Measurements from ENCODE around the gene SLC13A3.

Gene SLC13A3

DNA sequence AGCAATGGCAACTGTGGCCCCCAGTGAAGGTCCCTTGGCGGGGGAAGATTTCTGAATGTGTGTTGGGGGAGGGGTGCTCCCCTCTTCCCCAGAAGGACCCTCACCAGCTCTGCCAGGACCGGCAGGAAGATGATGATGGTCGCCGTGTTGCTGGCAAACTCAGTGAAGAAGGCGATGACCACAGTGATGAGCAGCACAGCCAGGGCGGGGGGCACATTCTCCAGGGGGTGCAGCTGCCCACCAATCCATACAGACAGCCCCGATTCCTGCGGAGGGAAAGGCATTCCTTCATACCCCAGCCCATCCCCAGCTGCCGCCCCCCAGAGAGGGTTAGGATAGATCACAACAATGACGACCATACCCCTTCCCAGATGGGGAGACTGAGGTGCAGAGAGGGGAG lies 85.1 kb downstream of the SLC13A3 start:
- Histone ChIP-seq H3K18ac (ENCODE audit: low read length) (peak overlapping the region; percentile 42), H3K79me1 (ENCODE audit: low read depth, low read length) (no peaks in the 10 kb centered on the region), H3K4me2 (ENCODE audit: insufficient read depth, low read length, poor library complexity, severe bottlenecking) (no peak overlapping the region), H3K14ac (ENCODE audit: low read length) (no peak overlapping the region), H3K27me3 (ENCODE audit: control insufficient read depth in 3 of 3, insufficient read depth in 3 of 3, low read depth in 1 of 3, low read length in 3 of 3) (peaks cover 0 to 1% (median 0%) of the 10 kb centered on the region in 3 experiments), H4K91ac (ENCODE audit: low read depth, low read length, poor library complexity) (peak overlapping the region; percentile 62), H3K9me3 (replicated peaks in 1 of 2; ENCODE audit: control insufficient read depth in 2 of 2, insufficient read depth in 1 of 2, low read depth in 1 of 2, low read length in 2 of 2) (no peaks in the 10 kb centered on the region), H2BK5ac (ENCODE audit: low read length) (no peak overlapping the region), H2BK12ac (ENCODE audit: low read length) (no peak overlapping the region), H2BK120ac (ENCODE audit: low read depth, low read length) (no peak overlapping the region), H3K36me3 (replicated peaks in 1 of 2; ENCODE audit: control insufficient read depth in 2 of 2, insufficient read depth in 2 of 2, low read length in 2 of 2) (no peaks in the 10 kb centered on the region), H3K27ac (replicated peaks; ENCODE audit: low read length) (no peak overlapping the region), H4K8ac (ENCODE audit: low read depth, low read length) (no peak overlapping the region), H3K9ac (ENCODE audit: low read depth, low read length, poor library complexity) (peak overlapping the region; percentile 46), H2AFZ (ENCODE audit: low read length) (no peak overlapping the region), H3K4me1 (ENCODE audit: control insufficient read depth in 2 of 2, insufficient read depth in 1 of 2, low read depth in 1 of 2, low read length in 2 of 2) (peaks cover 13 to 19% of the 10 kb centered on the region in 2 donors), H3K23ac (ENCODE audit: low read depth, low read length, poor library complexity) (peak overlapping the region; percentile 48), H3K4me3 (ENCODE audit: low read length in 2 of 2) (no peak overlapping the region), H2AK5ac (ENCODE audit: low read depth, low read length) (no peak overlapping the region), H2BK15ac (ENCODE audit: low read length) (peak overlapping the region; percentile 89), H3K4ac (ENCODE audit: low read length) (no peak overlapping the region)
- no peak for DNase-seq (ENCODE audit: low spot score)
- WGBS, 2 donors (ENCODE audit: extremely low coverage in 2 of 2, insufficient read length in 2 of 2, insufficient replicate concordance in 1 of 2), result no CpG with 5 or more reads among the region's 10 CpGs

DNA sequence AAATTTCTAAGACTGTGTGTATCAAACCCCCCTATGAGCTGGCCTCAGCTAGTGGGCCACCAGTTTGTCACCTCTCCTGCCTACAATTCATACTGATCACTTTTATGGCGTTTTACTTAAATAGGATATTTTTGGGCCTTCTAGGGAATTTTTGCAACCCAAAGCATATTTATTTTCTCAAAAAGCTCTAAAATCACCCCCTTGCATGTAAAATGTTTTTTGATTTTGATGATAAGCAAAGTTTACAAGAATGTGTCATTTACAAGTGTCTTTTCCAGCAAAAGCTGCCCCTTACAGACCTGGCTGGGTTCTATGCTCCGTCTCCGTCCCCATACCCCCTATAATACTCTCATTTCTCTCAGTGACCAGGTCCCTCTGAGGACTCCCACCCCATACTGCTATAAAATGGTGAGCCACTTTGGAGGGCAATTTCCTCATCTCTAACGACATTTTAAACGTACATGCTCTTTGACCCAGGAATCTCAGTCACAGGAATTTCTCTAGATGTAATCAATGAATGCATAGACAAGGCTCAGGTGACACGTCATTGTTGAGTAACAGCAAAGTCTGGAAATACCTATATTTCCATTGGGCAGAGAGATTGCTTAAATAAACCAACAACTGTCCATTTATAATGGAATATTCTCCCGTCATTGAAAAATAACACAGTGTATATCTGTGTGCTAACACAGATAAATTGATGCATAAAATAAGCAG lies 86.9 kb downstream of the SLC13A3 start:
- no peak overlapping the region for H2BK5ac ChIP-seq (ENCODE audit: low read length)
- peaks cover 0 to 1% (median 0%) of the 10 kb centered on the region in 3 experiments for H3K27me3 ChIP-seq (ENCODE audit: control insufficient read depth in 3 of 3, insufficient read depth in 3 of 3, low read depth in 1 of 3, low read length in 3 of 3)
- no peaks in the 10 kb centered on the region for H3K79me1 ChIP-seq (ENCODE audit: low read depth, low read length)
- no peak for DNase-seq (ENCODE audit: low spot score)
- no peak overlapping the region for H2AFZ ChIP-seq (ENCODE audit: low read length)
- no peak overlapping the region for H3K4me3 ChIP-seq (ENCODE audit: low read length in 2 of 2)
- H4K8ac ChIP-seq (ENCODE audit: low read depth, low read length), result no peak overlapping the region
- no peak overlapping the region for H3K4ac ChIP-seq (ENCODE audit: low read length)
- H3K14ac ChIP-seq (ENCODE audit: low read length), result no peak overlapping the region
- no peak overlapping the region for H3K23ac ChIP-seq (ENCODE audit: low read depth, low read length, poor library complexity)
- WGBS, 2 donors (ENCODE audit: extremely low coverage in 2 of 2, insufficient read length in 2 of 2, insufficient replicate concordance in 1 of 2), result no CpG with 5 or more reads among the region's 7 CpGs
- no peak overlapping the region for H3K27ac ChIP-seq (replicated peaks; ENCODE audit: low read length)
- no peak overlapping the region for H2BK15ac ChIP-seq (ENCODE audit: low read length)
- H3K18ac ChIP-seq (ENCODE audit: low read length), result no peak overlapping the region
- H3K4me2 ChIP-seq (ENCODE audit: insufficient read depth, low read length, poor library complexity, severe bottlenecking), result no peak overlapping the region
- peaks cover 13 to 19% of the 10 kb centered on the region in 2 donors for H3K4me1 ChIP-seq (ENCODE audit: control insufficient read depth in 2 of 2, insufficient read depth in 1 of 2, low read depth in 1 of 2, low read length in 2 of 2)
- no peak overlapping the region for H4K91ac ChIP-seq (ENCODE audit: low read depth, low read length, poor library complexity)
- no peaks in the 10 kb centered on the region for H3K36me3 ChIP-seq (replicated peaks in 1 of 2; ENCODE audit: control insufficient read depth in 2 of 2, insufficient read depth in 2 of 2, low read length in 2 of 2)
- H3K9ac ChIP-seq (ENCODE audit: low read depth, low read length, poor library complexity), result no peak overlapping the region
- H3K9me3 ChIP-seq (replicated peaks in 1 of 2; ENCODE audit: control insufficient read depth in 2 of 2, insufficient read depth in 1 of 2, low read depth in 1 of 2, low read length in 2 of 2), result no peaks in the 10 kb centered on the region
- H2BK12ac ChIP-seq (ENCODE audit: low read length), result no peak overlapping the region
- H2AK5ac ChIP-seq (ENCODE audit: low read depth, low read length), result no peak overlapping the region
- no peak overlapping the region for H2BK120ac ChIP-seq (ENCODE audit: low read depth, low read length)

DNA sequence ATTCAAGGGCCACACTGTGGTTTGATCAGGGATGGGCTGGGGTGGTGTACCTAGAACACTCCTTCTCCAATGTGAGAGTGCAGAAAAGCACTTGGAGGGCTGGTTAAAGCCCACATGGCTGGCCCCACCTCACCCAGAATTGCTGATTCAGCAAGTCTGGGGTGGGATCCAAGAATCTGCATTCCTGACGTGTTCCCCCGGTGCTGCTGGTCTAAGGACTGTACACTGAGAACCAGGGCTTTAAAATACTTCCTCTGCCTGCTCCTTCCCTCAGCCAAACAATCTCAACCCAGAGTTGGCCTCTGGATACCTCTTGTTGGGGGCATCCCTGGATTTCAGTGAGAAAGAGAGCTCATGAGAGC lies 87.4 kb downstream of the SLC13A3 start:
- H3K18ac ChIP-seq (ENCODE audit: low read length), result no peak overlapping the region
- H3K4me3 ChIP-seq (ENCODE audit: low read length in 2 of 2), result no peak overlapping the region
- no peak overlapping the region for H4K8ac ChIP-seq (ENCODE audit: low read depth, low read length)
- no peak overlapping the region for H3K9ac ChIP-seq (ENCODE audit: low read depth, low read length, poor library complexity)
- H3K14ac ChIP-seq (ENCODE audit: low read length), result no peak overlapping the region
- no peak overlapping the region for H4K91ac ChIP-seq (ENCODE audit: low read depth, low read length, poor library complexity)
- peaks cover 16 to 23% of the 10 kb centered on the region in 2 donors for H3K4me1 ChIP-seq (ENCODE audit: control insufficient read depth in 2 of 2, insufficient read depth in 1 of 2, low read depth in 1 of 2, low read length in 2 of 2)
- no peaks in the 10 kb centered on the region for H3K36me3 ChIP-seq (replicated peaks in 1 of 2; ENCODE audit: control insufficient read depth in 2 of 2, insufficient read depth in 2 of 2, low read length in 2 of 2)
- H3K4me2 ChIP-seq (ENCODE audit: insufficient read depth, low read length, poor library complexity, severe bottlenecking), result no peak overlapping the region
- no peak overlapping the region for H2BK15ac ChIP-seq (ENCODE audit: low read length)
- H3K27me3 ChIP-seq (ENCODE audit: control insufficient read depth in 3 of 3, insufficient read depth in 3 of 3, low read depth in 1 of 3, low read length in 3 of 3), result peaks cover 0 to 1% (median 0%) of the 10 kb centered on the region in 3 experiments
- no peak overlapping the region for H3K4ac ChIP-seq (ENCODE audit: low read length)
- peak overlapping the region; percentile 90 for H2AFZ ChIP-seq (ENCODE audit: low read length)
- WGBS, 2 donors (ENCODE audit: extremely low coverage in 2 of 2, insufficient read length in 2 of 2, insufficient replicate concordance in 1 of 2), result no CpG with 5 or more reads among the region's 2 CpGs
- H2BK5ac ChIP-seq (ENCODE audit: low read length), result no peak overlapping the region
- H2AK5ac ChIP-seq (ENCODE audit: low read depth, low read length), result no peak overlapping the region
- no peak overlapping the region for H3K23ac ChIP-seq (ENCODE audit: low read depth, low read length, poor library complexity)
- no peaks in the 10 kb centered on the region for H3K79me1 ChIP-seq (ENCODE audit: low read depth, low read length)
- no peak overlapping the region for H2BK12ac ChIP-seq (ENCODE audit: low read length)
- H2BK120ac ChIP-seq (ENCODE audit: low read depth, low read length), result no peak overlapping the region
- H3K27ac ChIP-seq (replicated peaks; ENCODE audit: low read length), result no peak overlapping the region
- DNase-seq (ENCODE audit: low spot score), result no peak
- H3K9me3 ChIP-seq (replicated peaks in 1 of 2; ENCODE audit: control insufficient read depth in 2 of 2, insufficient read depth in 1 of 2, low read depth in 1 of 2, low read length in 2 of 2), result no peaks in the 10 kb centered on the region

DNA sequence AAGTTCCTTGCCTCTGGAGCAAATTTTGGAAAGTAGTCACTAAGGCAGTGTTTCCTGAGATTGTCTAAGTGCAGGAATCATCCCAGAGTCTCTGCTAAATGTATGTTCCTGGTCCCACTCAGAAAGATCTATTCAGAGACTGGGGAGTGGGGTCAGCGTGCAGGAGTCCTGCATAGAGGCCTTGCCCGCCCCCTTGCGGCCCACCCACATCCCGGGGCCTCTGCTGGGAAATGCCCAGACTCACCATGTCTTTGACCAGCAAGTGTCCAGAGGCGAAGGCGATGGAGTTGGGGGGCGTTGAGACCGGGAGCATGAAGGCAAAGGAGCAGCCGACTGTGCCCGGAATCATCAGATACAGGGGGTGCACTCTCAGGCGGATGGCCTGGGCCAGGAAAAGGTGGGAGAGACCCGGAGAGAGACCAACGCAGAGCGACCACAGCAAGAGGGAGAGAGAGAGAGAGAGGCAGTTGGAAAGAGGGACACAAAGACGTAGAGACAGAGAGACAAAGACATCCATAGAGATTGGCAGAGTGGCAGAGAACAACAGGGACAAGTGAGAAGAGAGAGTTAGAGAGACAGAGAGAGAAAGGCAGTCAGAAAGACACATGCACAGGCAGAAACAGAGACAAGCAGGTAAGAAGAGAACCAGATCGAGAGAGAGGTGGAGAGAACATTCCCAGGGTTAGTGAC lies 87.9 kb downstream of the SLC13A3 start:
- Histone ChIP-seq H2BK5ac (ENCODE audit: low read length) (no peak overlapping the region), H4K91ac (ENCODE audit: low read depth, low read length, poor library complexity) (no peak overlapping the region), H3K4me2 (ENCODE audit: insufficient read depth, low read length, poor library complexity, severe bottlenecking) (peak overlapping the region; percentile 41), H2AFZ (ENCODE audit: low read length) (peak overlapping the region; percentile 90), H3K36me3 (replicated peaks in 1 of 2; ENCODE audit: control insufficient read depth in 2 of 2, insufficient read depth in 2 of 2, low read length in 2 of 2) (no peaks in the 10 kb centered on the region), H2AK5ac (ENCODE audit: low read depth, low read length) (peak overlapping the region; percentile 22), H4K8ac (ENCODE audit: low read depth, low read length) (no peak overlapping the region), H3K4me3 (ENCODE audit: low read length in 2 of 2) (peak overlapping the region in 1 of 2 donors; percentile 45), H3K27me3 (ENCODE audit: control insufficient read depth in 3 of 3, insufficient read depth in 3 of 3, low read depth in 1 of 3, low read length in 3 of 3) (peaks cover 0 to 1% (median 0%) of the 10 kb centered on the region in 3 experiments), H2BK12ac (ENCODE audit: low read length) (peak overlapping the region; percentile 68), H3K4ac (ENCODE audit: low read length) (no peak overlapping the region), H3K23ac (ENCODE audit: low read depth, low read length, poor library complexity) (no peak overlapping the region), H3K18ac (ENCODE audit: low read length) (peak overlapping the region; percentile 44), H3K14ac (ENCODE audit: low read length) (peak overlapping the region; percentile 3), H3K4me1 (ENCODE audit: control insufficient read depth in 2 of 2, insufficient read depth in 1 of 2, low read depth in 1 of 2, low read length in 2 of 2) (peaks cover 20 to 26% of the 10 kb centered on the region in 2 donors), H3K79me1 (ENCODE audit: low read depth, low read length) (no peaks in the 10 kb centered on the region), H2BK15ac (ENCODE audit: low read length) (peak overlapping the region; percentile 96), H2BK120ac (ENCODE audit: low read depth, low read length) (no peak overlapping the region), H3K9me3 (replicated peaks in 1 of 2; ENCODE audit: control insufficient read depth in 2 of 2, insufficient read depth in 1 of 2, low read depth in 1 of 2, low read length in 2 of 2) (no peaks in the 10 kb centered on the region), H3K27ac (replicated peaks; ENCODE audit: low read length) (peak overlapping the region; percentile 80), H3K9ac (ENCODE audit: low read depth, low read length, poor library complexity) (no peak overlapping the region)
- WGBS, 2 donors (ENCODE audit: extremely low coverage in 2 of 2, insufficient read length in 2 of 2, insufficient replicate concordance in 1 of 2), result no CpG with 5 or more reads among the region's 16 CpGs
- no peak for DNase-seq (ENCODE audit: low spot score)

All from neuronal stem cell (in vitro differentiated cells).